ENCODE data around the gene BPIFB2. TPM values are rescaled to one million over a fixed set of nuclear protein-coding genes. Genes with fewer than 3 reads are reported as not detected.

Gene BPIFB2
- total and polyA plus RNA-seq, 5 experiments from 2014 or later, result not detected

GRCh38 chr20:32965581-32966373 lies 41.7 kb upstream of the BPIFB2 start:
- H3K4me3 Mint-ChIP-seq, result peak overlapping the region in 7 of 10 donors; percentile 33 to 87 (median 71)
- H3K27me3 Mint-ChIP-seq, result no peaks in the 10 kb centered on the region
- H3K9me3 Mint-ChIP-seq, result no peaks in the 10 kb centered on the region
- POLR2A ChIA-PET, result interaction anchor here (0.9 to 4.2 kb wide), 6 partner anchors 8 to 20 kb away, joined by 3 to 25 read pairs (median 6); no protein-coding TSS in a partner anchor
- peaks cover 26 to 89% (median 42%) of the 10 kb centered on the region in 4 donors for H3K4me1 Mint-ChIP-seq
- H3K27ac Mint-ChIP-seq, result peak overlapping the region in 5 of 10 donors; percentile 67 to 98 (median 82)
- peak in 6 of 10 donors; percentile 30 to 57 (median 48) for DNase-seq
- peak; percentile 32 to 48 for ATAC-seq
- no peaks in the 10 kb centered on the region for H3K36me3 Mint-ChIP-seq

- ATAC-seq, result no peak
- POLR2A ChIA-PET, result interaction anchor here (0.6 to 4.2 kb wide), 7 partner anchors 9 to 110 kb away, joined by 3 to 25 read pairs (median 6); no protein-coding TSS in a partner anchor
- no peaks in the 10 kb centered on the region for H3K36me3 Mint-ChIP-seq
- peak overlapping the region in 1 of 10 donors; percentile 98 for H3K27ac Mint-ChIP-seq
- H3K4me1 Mint-ChIP-seq, result peaks cover 24 to 84% (median 38%) of the 10 kb centered on the region in 4 donors
- peak overlapping the region in 9 of 10 donors; percentile 32 to 87 (median 77) for H3K4me3 Mint-ChIP-seq
- H3K27me3 Mint-ChIP-seq, result no peaks in the 10 kb centered on the region
- no peaks in the 10 kb centered on the region for H3K9me3 Mint-ChIP-seq
- peak in 1 of 10 donors; percentile 16 for DNase-seq
These were observed 41.1 kb upstream of the BPIFB2 start for GRCh38 chr20:32966382-32966781.

DNA sequence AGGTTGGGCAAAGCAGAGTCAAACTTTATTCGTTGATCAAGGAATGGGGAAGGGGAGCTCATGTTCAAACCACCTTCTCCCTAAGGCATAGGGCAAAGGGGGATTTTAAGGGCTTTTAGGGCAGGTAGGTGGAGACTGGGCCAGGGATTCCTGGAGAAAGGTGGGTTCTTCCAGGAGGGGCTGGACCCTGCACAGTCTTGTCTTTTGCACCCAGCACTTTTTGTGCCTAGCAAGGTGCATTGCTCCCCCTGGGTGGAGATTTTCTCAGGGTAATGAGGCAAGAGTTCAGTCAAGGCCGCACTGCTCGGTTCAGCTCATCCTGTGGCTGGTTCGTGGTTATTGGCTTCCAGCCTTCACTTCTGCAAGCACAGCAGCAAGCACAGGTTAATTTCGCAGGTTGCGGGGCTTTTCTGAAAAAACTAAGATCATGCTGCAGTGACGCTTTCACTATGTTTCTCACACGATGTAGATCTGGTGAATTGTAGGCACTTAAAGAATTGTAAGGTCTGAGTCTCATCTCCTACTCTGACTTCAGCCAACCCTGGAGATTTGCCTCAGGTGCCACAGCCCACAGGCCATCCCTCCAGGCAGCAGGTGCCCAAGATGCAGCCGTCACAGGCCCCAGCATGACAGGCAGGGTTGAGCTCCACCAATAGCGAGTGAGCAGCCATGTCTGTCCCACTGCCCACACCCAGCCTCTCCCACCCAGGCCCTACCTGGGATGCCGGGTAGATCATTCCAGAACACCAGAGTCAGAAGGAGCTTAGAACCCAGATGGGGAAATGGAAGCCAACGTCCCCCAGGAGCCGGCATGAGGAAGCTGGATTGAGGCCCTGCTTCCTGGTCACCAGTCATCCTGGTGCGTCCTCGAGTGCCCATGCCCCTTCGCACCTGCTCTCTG lies 40.4 kb upstream of the BPIFB2 start:
- ATAC-seq, result peak; percentile 43 to 48
- Mint-ChIP-seq H3K4me1 (peaks cover 18 to 77% (median 32%) of the 10 kb centered on the region in 4 donors), H3K36me3 (no peaks in the 10 kb centered on the region), H3K9me3 (no peaks in the 10 kb centered on the region), H3K27me3 (no peaks in the 10 kb centered on the region), H3K4me3 (peak overlapping the region in 9 of 10 donors; percentile 63 to 87 (median 77)), H3K27ac (peak overlapping the region in 1 of 10 donors; percentile 98)
- POLR2A ChIA-PET, result interaction anchor here (0.6 to 4.2 kb wide), 10 partner anchors 9 to 432 kb away, joined by 3 to 25 read pairs (median 4); no protein-coding TSS in a partner anchor
- peak in 9 of 10 donors; percentile 34 to 85 (median 71) for DNase-seq

- ATAC-seq, result peak; percentile 21 to 43
- H3K27me3 Mint-ChIP-seq, result no peaks in the 10 kb centered on the region
- H3K27ac Mint-ChIP-seq, result peak overlapping the region in 1 of 10 donors; percentile 98
- H3K36me3 Mint-ChIP-seq, result no peaks in the 10 kb centered on the region
- DNase-seq, result peak in 9 of 10 donors; percentile 28 to 78 (median 69)
- peak overlapping the region in 9 of 10 donors; percentile 63 to 87 (median 77) for H3K4me3 Mint-ChIP-seq
- H3K4me1 Mint-ChIP-seq, result peaks cover 11 to 68% (median 29%) of the 10 kb centered on the region in 4 donors
- POLR2A ChIA-PET, result interaction anchor here (0.5 to 4.2 kb wide), 9 partner anchors 10 to 433 kb away, joined by 3 to 25 read pairs (median 4); no protein-coding TSS in a partner anchor
- no peaks in the 10 kb centered on the region for H3K9me3 Mint-ChIP-seq
These were observed 39.5 kb upstream of the BPIFB2 start for GRCh38 chr20:32967961-32968457.

DNA sequence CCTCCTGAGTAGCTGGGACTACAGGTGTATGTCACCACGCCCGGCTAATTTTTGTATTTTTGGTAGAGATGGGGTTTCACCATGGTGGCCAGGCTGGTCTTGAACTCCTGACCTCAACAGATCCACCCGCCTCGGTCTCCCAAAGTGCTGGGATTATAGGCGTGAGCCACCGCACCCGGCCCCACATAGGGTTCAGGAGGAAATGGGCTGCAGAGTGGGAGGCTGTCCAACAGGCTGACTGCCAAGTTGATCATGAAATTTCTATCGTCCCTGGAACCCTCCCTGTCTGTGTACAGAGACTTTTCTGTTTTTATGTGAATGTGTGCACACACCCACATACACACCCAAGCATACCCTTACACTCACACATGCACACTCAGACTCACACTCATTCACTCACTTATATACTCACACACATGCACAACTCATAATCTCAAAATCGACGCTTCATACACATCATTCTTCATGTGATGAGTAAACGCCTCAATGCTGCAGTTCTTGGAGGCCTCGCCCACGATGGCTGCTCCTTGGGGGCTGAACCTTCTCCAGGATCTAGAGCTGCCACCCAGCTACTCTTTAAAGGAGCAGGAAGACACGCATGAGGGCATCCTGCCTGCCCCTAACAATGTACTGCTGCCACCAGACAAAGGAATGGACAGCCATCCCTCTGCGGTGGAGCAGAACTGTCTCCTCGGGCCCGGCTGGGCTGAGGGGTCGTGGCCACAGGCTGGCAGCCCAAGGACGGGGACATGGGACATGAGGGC lies 38.8 kb upstream of the BPIFB2 start:
- Mint-ChIP-seq H3K9me3 (peaks cover 0 to 2% (median 0%) of the 10 kb centered on the region in 9 donors), H3K4me3 (peak overlapping the region in 9 of 10 donors; percentile 8 to 87 (median 71)), H3K27me3 (no peaks in the 10 kb centered on the region), H3K27ac (peak overlapping the region in 1 of 10 donors; percentile 98), H3K36me3 (no peaks in the 10 kb centered on the region), H3K4me1 (peaks cover 6 to 62% (median 26%) of the 10 kb centered on the region in 4 donors)
- POLR2A ChIA-PET, result interaction anchor here (0.5 to 4.2 kb wide), 5 partner anchors 9 to 112 kb away, joined by 3 to 25 read pairs (median 6); no protein-coding TSS in a partner anchor
- no peak for ATAC-seq
- peak in 4 of 10 donors; percentile 19 to 61 (median 24) for DNase-seq

DNA sequence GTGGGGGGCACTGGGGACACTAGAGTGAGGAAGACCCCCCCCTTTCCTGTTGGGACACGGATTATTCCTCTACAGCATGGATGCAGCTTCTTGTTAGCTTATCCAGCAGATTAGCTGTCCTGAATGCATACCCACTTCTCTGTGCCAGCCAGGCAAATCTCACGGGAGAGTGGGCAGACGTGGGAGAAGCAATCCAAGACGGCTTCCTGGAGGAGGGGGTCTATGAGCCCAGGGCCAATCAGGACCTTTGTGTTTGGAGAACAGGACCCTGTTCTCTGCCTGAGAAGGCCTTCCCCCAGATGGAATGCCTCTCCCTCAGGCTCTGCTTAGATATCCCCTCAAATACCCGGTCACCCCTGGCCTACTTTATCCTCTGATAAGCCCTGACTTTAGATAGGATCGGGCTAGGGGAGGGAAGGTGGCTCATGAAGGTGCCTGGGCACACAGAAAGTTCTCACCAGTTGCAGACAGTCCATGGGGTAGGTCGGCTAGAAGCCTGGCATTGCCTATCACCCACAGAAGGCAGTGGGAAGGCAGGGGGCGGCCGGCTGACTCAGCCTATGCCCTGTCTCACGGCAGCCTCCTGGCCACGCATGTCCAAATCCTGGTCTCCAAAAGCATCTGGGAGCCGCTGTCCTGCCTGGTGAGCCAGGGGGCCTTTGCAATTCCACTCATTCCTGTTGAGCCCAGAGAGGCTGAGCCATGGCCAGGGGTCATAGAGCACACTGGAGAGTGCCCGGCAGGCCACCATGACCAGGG lies 38.0 kb upstream of the BPIFB2 start:
- H3K9me3 Mint-ChIP-seq, result peaks cover 0 to 2% (median 0%) of the 10 kb centered on the region in 9 donors
- no peaks in the 10 kb centered on the region for H3K36me3 Mint-ChIP-seq
- POLR2A ChIA-PET, result interaction anchor here (4.2 kb wide), 1 partner anchor 24 kb away, joined by 25 read pairs; no protein-coding TSS in a partner anchor
- H3K27me3 Mint-ChIP-seq, result no peaks in the 10 kb centered on the region
- H3K27ac Mint-ChIP-seq, result peak overlapping the region in 1 of 10 donors; percentile 98
- H3K4me3 Mint-ChIP-seq, result peak overlapping the region in 9 of 10 donors; percentile 11 to 87 (median 71)
- DNase-seq, result peak in 1 of 10 donors; percentile 12
- H3K4me1 Mint-ChIP-seq, result peaks cover 0 to 56% (median 25%) of the 10 kb centered on the region in 4 donors
- no peak for ATAC-seq

DNA sequence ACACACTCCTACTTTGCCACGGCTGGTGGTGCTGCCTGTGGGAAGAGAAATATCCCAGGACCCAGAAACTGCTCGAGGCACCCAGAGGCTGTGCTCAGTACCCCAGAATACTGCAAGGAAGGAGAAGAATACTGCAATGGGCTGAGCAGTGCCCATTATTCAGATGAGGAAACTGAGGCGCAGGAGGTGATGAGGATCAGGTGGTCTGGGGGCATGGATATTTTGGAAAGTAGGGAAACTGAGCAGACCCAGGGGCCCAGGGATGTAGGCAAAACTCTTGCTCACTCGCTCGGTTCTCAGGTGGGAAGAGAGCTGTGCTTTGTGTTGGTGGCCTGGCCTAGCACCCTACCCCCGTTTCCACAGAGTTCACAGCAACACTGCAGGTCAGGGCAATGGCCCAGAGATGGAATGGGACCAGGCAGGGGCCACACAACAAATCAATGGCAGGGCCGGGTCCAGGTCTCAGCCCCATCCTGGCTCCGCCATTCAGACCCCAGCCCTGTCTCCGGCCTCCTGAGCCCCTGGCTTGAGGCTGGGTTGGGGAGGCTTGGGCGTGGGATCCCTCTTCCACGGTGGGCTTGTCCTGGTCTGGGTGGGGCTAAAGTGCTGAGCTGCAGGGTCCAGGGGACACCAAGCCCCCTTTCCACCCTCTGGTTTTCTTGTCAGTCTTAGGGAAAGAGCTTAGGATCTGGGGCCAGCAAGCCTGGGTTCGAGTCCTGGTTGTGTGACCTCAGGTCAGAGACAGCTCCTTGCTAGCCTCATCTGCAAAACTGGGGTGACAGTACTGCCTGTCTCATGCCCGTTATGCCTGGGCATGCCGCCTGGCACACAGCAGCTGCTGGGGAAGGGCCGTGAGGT lies 37.2 kb upstream of the BPIFB2 start:
- DNase-seq (peak in 2 of 10 donors; percentile 14 to 54), ATAC-seq (no peak)
- Mint-ChIP-seq H3K27me3 (no peaks in the 10 kb centered on the region), H3K4me3 (peak overlapping the region in 9 of 10 donors; percentile 11 to 78 (median 70)), H3K9me3 (peaks cover 0 to 2% (median 0%) of the 10 kb centered on the region in 9 donors), H3K36me3 (no peaks in the 10 kb centered on the region), H3K4me1 (peaks cover 0 to 52% (median 25%) of the 10 kb centered on the region in 4 donors), H3K27ac (peak overlapping the region in 1 of 10 donors; percentile 98)
- POLR2A ChIA-PET, result interaction anchor here (0.6 to 3.1 kb wide), 8 partner anchors 8 to 786 kb away, joined by 3 to 19 read pairs (median 4); partner anchors contain the start of gene MAPRE1

- H3K4me3 Mint-ChIP-seq, result peak overlapping the region in 1 of 10 donors; percentile 58
- no peak overlapping the region for H3K27ac Mint-ChIP-seq
- no peaks in the 10 kb centered on the region for H3K27me3 Mint-ChIP-seq
- no peak for ATAC-seq
- POLR2A ChIA-PET, result interaction anchor here (0.6 to 3.1 kb wide), 8 partner anchors 9 to 785 kb away, joined by 3 to 19 read pairs (median 4); partner anchors contain the start of gene MAPRE1
- H3K9me3 Mint-ChIP-seq, result peaks cover 0 to 5% (median 0%) of the 10 kb centered on the region in 9 donors
- H3K36me3 Mint-ChIP-seq, result no peaks in the 10 kb centered on the region
- peak in 2 of 10 donors; percentile 16 to 36 for DNase-seq
- peaks cover 0 to 55% (median 22%) of the 10 kb centered on the region in 4 donors for H3K4me1 Mint-ChIP-seq
These were observed 36.6 kb upstream of the BPIFB2 start for GRCh38 chr20:32970973-32971300.

GRCh38 chr20:32971703-32972161 lies 35.8 kb upstream of the BPIFB2 start:
- Mint-ChIP-seq H3K4me3 (no peak overlapping the region), H3K27ac (no peak overlapping the region), H3K27me3 (no peaks in the 10 kb centered on the region), H3K36me3 (peaks cover 0 to 7% (median 3%) of the 10 kb centered on the region in 3 donors), H3K4me1 (peaks cover 5 to 55% (median 25%) of the 10 kb centered on the region in 4 donors), H3K9me3 (peaks cover 0 to 11% (median 1%) of the 10 kb centered on the region in 9 donors)
- DNase-seq, result peak in 6 of 10 donors; percentile 22 to 65 (median 44)
- POLR2A ChIA-PET, result interaction anchor here (0.6 to 3.1 kb wide), 10 partner anchors 11 to 1001 kb away, joined by 3 to 19 read pairs (median 4); no protein-coding TSS in a partner anchor
- peak; percentile 26 to 45 for ATAC-seq
